C4-2B (cell line): Measurements from ENCODE around the gene FRS3.

Source experiments
- ZFX ChIP-seq: fragments of 450-650 bp; IDR thresholded peaks from 2 replicates; pipeline ENCODE4 v1.6.1; 2017
- TF ChIP-seq, protein P1 (sequence below): fragments of 450-650 bp; conservative IDR thresholded peaks from 2 replicates; pipeline ENCODE4 v1.5.1; 2017; ENCODE audit warnings: mild to moderate bottlenecking

DNA sequence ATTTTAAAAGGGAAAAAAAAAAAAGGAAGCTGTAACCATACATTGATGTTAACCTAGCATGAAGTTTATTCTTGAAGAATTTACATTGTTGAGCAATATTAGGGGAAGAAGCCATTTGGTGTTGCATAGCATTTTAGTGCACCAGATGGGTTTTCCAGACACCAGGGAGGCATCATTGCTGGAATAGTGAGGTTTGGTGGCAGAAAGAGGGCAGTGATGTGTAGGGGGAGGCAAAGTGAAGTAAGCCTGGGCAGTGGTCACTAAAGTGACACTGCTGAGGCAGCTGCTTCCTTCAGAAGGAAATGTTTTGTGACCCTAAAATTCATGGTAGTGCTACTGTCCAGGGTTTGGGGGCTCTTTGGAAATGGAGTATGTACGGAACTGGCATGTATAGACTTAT is 10.3 kb upstream of the FRS3 start:
- TF ChIP-seq, protein P1, sequence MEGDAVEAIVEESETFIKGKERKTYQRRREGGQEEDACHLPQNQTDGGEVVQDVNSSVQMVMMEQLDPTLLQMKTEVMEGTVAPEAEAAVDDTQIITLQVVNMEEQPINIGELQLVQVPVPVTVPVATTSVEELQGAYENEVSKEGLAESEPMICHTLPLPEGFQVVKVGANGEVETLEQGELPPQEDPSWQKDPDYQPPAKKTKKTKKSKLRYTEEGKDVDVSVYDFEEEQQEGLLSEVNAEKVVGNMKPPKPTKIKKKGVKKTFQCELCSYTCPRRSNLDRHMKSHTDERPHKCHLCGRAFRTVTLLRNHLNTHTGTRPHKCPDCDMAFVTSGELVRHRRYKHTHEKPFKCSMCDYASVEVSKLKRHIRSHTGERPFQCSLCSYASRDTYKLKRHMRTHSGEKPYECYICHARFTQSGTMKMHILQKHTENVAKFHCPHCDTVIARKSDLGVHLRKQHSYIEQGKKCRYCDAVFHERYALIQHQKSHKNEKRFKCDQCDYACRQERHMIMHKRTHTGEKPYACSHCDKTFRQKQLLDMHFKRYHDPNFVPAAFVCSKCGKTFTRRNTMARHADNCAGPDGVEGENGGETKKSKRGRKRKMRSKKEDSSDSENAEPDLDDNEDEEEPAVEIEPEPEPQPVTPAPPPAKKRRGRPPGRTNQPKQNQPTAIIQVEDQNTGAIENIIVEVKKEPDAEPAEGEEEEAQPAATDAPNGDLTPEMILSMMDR: no peak
- TF ChIP-seq ZFX: no peak
